OCI-LY7 (cell line): Measurements from ENCODE around the gene MAMDC2. TPM values are rescaled to one million over a fixed set of nuclear protein-coding genes. Genes with fewer than 3 reads are reported as not detected.

Experiments used
- BruUV-seq: library from RNA; stranded (reverse); fragments of 400-500 nt; replicated peaks from 2 replicates; lab custom pipeline; 2021; lab: Mats Ljungman, UMichigan
- CTCF ChIA-PET: fragments of 300-600 bp; sonication (Branson Sonifier 250); formaldehyde crosslinking; loops from one replicate; lab custom pipeline; 2022; ENCODE audit warnings: antibody characterized with exemption; ENCODE audit not compliant: unreplicated experiment; lab: Charles Lee
- POLR2A ChIA-PET: fragments of 300-600 bp; sonication (Branson Sonifier 250); formaldehyde crosslinking; loops from one replicate; lab custom pipeline; 2022; ENCODE audit warnings: antibody characterized with exemption; lab: Charles Lee
- DNase-seq: peaks from one replicate; pipeline ENCODE4 v3.0.0-alpha.2; 2015; ENCODE audit warnings: low spot score
- H2AFZ ChIP-seq: fragments of 200-600 bp; sonication (generic), shearing (Covaris generic); 2 replicates; pipeline ENCODE4 v1.6.1; 2014; ENCODE audit warnings: mild to moderate bottlenecking, antibody characterized with exemption, low read length, moderate library complexity
- H3K27ac ChIP-seq: fragments of 200-600 bp; sonication (generic); 2 replicates; pipeline ENCODE4 v1.5.1; 2014; ENCODE audit warnings: mixed run types, low read depth, mild to moderate bottlenecking, moderate library complexity, low read length, inconsistent platforms; ENCODE audit not compliant: poor library complexity, severe bottlenecking
- H3K36me3 ChIP-seq: fragments of 200-600 bp; sonication (generic); 2 replicates; pipeline ENCODE4 v1.6.1; 2014; ENCODE audit warnings: mild to moderate bottlenecking, antibody characterized with exemption, low read length, moderate library complexity, mixed read lengths; ENCODE audit not compliant: insufficient read depth
- H3K4me1 ChIP-seq: fragments of 200-600 bp; sonication (generic); 2 replicates; pipeline ENCODE4 v1.5.1; 2014; ENCODE audit warnings: mild to moderate bottlenecking, low read length; ENCODE audit not compliant: insufficient read depth, poor library complexity, severe bottlenecking
- H3K4me2 ChIP-seq: fragments of 200-600 bp; sonication (generic); 2 replicates; pipeline ENCODE4 v1.6.1; 2014; ENCODE audit warnings: mild to moderate bottlenecking, low read length
- H3K4me3 ChIP-seq: fragments of 200-600 bp; sonication (generic); 2 replicates; pipeline ENCODE4 v1.5.1; 2014; ENCODE audit warnings: mild to moderate bottlenecking, low read depth, low read length; ENCODE audit not compliant: poor library complexity, severe bottlenecking
- H3K79me2 ChIP-seq: fragments of 200-600 bp; sonication (generic); 2 replicates; pipeline ENCODE4 v1.6.1; 2016; ENCODE audit warnings: low read depth, mild to moderate bottlenecking, low read length, moderate library complexity, mixed read lengths; ENCODE audit not compliant: insufficient read depth
- H3K9me2 ChIP-seq: fragments of 200-600 bp; sonication (generic); 2 replicates; pipeline ENCODE4 v1.6.1; 2016; ENCODE audit warnings: mild to moderate bottlenecking, low read length, mixed read lengths; ENCODE audit not compliant: insufficient read depth
- H3K9me3 ChIP-seq: fragments of 200-600 bp; sonication (generic); 2 replicates; pipeline ENCODE4 v1.6.1; 2014; ENCODE audit warnings: mild to moderate bottlenecking, mixed run types, low read length, mixed read lengths
- H4K20me1 ChIP-seq: fragments of 200-600 bp; sonication (generic); 2 replicates; pipeline ENCODE4 v1.6.1; 2014; ENCODE audit warnings: mild to moderate bottlenecking, antibody characterized with exemption, low read length, moderate library complexity, mixed read lengths; ENCODE audit not compliant: insufficient read depth
- EZH2phosphoT487 ChIP-seq: fragments of 200-600 bp; sonication (generic); IDR thresholded peaks from 2 replicates; pipeline ENCODE4 v1.6.1; 2018; ENCODE audit warnings: low read depth, borderline replicate concordance, mild to moderate bottlenecking, mixed run types, antibody characterized with exemption, low read length, moderate library complexity, mixed read lengths
- intact Hi-C: fragments of 100-400 bp; cut with micrococcal nuclease; formaldehyde crosslinking; loops from one replicate; pipeline ENCODE4 v1.10.0; 2022; ENCODE audit not compliant: unreplicated experiment
- total RNA-seq, 2 experiments: library from RNA; depleted of rRNA in 1 of 2; stranded (reverse); fragments of >200 nt in 1 of 2; shearing (Covaris generic) in 1 of 2; gene quantifications; 2 replicates each; pipeline ENCODE4 v1.2.3, GENCODE V29; 2014 to 2022
- TF ChIP-seq, protein P1 (sequence below): fragments of 200-600 bp; sonication (generic); conservative IDR thresholded peaks from 2 replicates; pipeline ENCODE4 v1.5.1; 2014; ENCODE audit warnings: mild to moderate bottlenecking, antibody characterized with exemption, low read length, moderate library complexity, mixed read lengths

The MAMDC2 gene
- total RNA-seq, 2 experiments from 2014 or later: not detected

DNA sequence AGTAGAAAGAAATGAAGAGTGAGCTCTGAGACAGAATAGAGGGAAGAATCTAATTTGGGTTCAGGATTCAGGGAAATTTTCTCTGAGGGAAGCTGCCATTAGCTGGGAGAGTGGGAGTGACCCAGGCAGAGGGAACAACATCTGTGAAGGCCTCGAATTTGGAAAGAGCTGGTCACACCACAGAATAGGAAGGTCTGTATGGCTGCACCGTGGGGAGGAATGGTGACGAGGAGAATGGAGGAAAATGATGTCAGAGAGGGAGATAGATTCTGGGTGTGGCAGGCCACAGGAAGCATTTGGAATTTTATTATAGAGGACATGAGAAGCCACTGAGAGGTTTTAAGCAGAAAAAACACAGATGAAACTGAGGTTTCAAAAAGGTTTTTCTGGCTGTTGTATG, 98.5 kb downstream of the MAMDC2 start:
- no TSS peak for BruUV-seq
- DNase-seq: no peak
- POLR2A ChIA-PET: interaction anchor here (0.6 to 0.7 kb wide), 2 partner anchors 13 to 294 kb away, joined by 3 read pairs; no protein-coding TSS in a partner anchor
- H3K79me2 ChIP-seq: no peaks in the 10 kb centered on the region
- no peak overlapping the region for H3K27ac ChIP-seq
- H2AFZ ChIP-seq: no peak overlapping the region
- H3K9me3 ChIP-seq: no peaks in the 10 kb centered on the region
- H3K9me2 ChIP-seq: no peaks in the 10 kb centered on the region
- H4K20me1 ChIP-seq: no peaks in the 10 kb centered on the region
- no peaks in the 10 kb centered on the region for H3K4me1 ChIP-seq
- H3K4me2 ChIP-seq: no peak overlapping the region
- H3K4me3 ChIP-seq: no peak overlapping the region
- CTCF ChIA-PET: no interaction called here
- no peak for TF ChIP-seq EZH2phosphoT487
- TF ChIP-seq, protein P1, sequence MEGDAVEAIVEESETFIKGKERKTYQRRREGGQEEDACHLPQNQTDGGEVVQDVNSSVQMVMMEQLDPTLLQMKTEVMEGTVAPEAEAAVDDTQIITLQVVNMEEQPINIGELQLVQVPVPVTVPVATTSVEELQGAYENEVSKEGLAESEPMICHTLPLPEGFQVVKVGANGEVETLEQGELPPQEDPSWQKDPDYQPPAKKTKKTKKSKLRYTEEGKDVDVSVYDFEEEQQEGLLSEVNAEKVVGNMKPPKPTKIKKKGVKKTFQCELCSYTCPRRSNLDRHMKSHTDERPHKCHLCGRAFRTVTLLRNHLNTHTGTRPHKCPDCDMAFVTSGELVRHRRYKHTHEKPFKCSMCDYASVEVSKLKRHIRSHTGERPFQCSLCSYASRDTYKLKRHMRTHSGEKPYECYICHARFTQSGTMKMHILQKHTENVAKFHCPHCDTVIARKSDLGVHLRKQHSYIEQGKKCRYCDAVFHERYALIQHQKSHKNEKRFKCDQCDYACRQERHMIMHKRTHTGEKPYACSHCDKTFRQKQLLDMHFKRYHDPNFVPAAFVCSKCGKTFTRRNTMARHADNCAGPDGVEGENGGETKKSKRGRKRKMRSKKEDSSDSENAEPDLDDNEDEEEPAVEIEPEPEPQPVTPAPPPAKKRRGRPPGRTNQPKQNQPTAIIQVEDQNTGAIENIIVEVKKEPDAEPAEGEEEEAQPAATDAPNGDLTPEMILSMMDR: no peak
- no peaks in the 10 kb centered on the region for H3K36me3 ChIP-seq
- intact Hi-C loops: no loop called here

GRCh38 chr9:70143394-70144130, 99.9 kb downstream of the MAMDC2 start:
- no peak for DNase-seq
- intact Hi-C loops: no loop called here
- Histone ChIP-seq H3K27ac (no peak overlapping the region), H4K20me1 (no peaks in the 10 kb centered on the region), H2AFZ (no peak overlapping the region), H3K4me3 (no peak overlapping the region), H3K4me1 (no peaks in the 10 kb centered on the region), H3K9me2 (no peaks in the 10 kb centered on the region), H3K36me3 (no peaks in the 10 kb centered on the region), H3K9me3 (no peaks in the 10 kb centered on the region), H3K79me2 (no peaks in the 10 kb centered on the region), H3K4me2 (no peak overlapping the region)
- CTCF ChIA-PET: no interaction called here
- POLR2A ChIA-PET: no interaction called here
- BruUV-seq: no TSS peak
- TF ChIP-seq, protein P1: no peak
- TF ChIP-seq EZH2phosphoT487: no peak

GRCh38 chr9:70144131-70144503, 100.5 kb downstream of the MAMDC2 start:
- Histone ChIP-seq H2AFZ (no peak overlapping the region), H3K27ac (no peak overlapping the region), H3K4me1 (no peaks in the 10 kb centered on the region), H4K20me1 (no peaks in the 10 kb centered on the region), H3K4me2 (no peak overlapping the region), H3K9me2 (no peaks in the 10 kb centered on the region), H3K4me3 (no peak overlapping the region), H3K79me2 (no peaks in the 10 kb centered on the region), H3K9me3 (no peaks in the 10 kb centered on the region), H3K36me3 (no peaks in the 10 kb centered on the region)
- TF ChIP-seq, protein P1: no peak
- TF ChIP-seq EZH2phosphoT487: no peak
- CTCF ChIA-PET: no interaction called here
- POLR2A ChIA-PET: no interaction called here
- DNase-seq: no peak
- intact Hi-C loops: no loop called here
- no TSS peak for BruUV-seq
